ENCODE results near the gene ICE2.
A peak's percentile ranks its signal among the peaks of the same experiment; 100 is the strongest.

The ICE2 gene

DNA sequence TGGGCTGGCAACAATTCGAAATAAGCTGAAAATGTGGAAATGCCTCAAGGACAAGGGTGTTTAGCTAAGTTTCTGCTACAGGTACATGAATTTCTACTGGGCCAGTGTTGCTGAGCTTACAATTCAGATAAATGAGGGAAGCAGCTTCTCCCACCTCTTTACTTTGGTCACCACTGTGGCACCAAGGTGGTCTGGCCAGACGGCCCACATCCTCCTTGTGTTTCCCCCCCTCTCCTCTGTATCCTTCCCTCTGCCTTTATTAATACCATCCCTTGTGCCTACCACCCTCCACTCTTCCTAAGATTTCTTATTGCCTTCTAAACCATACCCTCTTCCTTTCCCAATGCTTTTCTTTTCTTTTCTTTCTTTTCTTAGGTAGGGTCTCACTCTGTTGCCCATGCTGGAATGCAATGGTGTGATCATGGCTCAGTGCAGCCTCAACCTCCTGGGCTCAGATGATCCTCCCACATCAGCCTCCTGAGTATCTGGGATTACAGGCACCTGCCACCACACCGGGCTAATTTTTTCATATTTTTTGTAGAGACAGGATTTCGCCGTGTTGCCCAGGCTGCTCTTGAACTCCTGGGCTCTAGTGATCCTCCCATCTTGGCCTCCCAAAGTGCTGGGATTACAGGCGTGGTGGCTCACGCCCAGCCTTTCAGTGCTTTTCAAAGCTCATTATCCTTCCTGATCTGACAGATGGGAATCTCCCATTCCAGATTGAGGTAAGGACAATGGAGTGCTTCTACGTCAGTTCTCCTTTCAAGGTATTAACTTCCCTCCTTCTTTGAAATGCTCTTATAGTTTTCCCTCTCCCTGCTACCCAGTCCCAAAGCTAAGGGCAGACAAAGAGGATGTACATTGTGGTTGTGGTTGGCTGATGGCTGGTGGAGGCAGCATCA lies 95.9 kb downstream of the ICE2 start:
- TF ChIP-seq, protein P1, sequence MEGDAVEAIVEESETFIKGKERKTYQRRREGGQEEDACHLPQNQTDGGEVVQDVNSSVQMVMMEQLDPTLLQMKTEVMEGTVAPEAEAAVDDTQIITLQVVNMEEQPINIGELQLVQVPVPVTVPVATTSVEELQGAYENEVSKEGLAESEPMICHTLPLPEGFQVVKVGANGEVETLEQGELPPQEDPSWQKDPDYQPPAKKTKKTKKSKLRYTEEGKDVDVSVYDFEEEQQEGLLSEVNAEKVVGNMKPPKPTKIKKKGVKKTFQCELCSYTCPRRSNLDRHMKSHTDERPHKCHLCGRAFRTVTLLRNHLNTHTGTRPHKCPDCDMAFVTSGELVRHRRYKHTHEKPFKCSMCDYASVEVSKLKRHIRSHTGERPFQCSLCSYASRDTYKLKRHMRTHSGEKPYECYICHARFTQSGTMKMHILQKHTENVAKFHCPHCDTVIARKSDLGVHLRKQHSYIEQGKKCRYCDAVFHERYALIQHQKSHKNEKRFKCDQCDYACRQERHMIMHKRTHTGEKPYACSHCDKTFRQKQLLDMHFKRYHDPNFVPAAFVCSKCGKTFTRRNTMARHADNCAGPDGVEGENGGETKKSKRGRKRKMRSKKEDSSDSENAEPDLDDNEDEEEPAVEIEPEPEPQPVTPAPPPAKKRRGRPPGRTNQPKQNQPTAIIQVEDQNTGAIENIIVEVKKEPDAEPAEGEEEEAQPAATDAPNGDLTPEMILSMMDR (IDR thresholded peaks at IDR 0.05; ENCODE audit: poor library complexity, severe bottlenecking) = no peak
- Histone ChIP-seq H3K27me3 (ENCODE audit: insufficient read depth, poor library complexity, severe bottlenecking) (no peaks in the 10 kb centered on the region), H3K4me3 (ENCODE audit: severe bottlenecking) (no peak overlapping the region), H3K4me1 (ENCODE audit: insufficient read depth, poor library complexity, severe bottlenecking) (peaks cover 100% of the 10 kb centered on the region), H3K36me3 (ENCODE audit: low read depth) (peaks cover 100% of the 10 kb centered on the region), H3K27ac (ENCODE audit: poor library complexity, severe bottlenecking) (peak overlapping the region; percentile 99), H3K9me3 (ENCODE audit: severe bottlenecking) (no peaks in the 10 kb centered on the region)
- no peak for DNase-seq (ENCODE audit: low spot score)
- no peak for ATAC-seq (ENCODE audit: low read depth)

DNA sequence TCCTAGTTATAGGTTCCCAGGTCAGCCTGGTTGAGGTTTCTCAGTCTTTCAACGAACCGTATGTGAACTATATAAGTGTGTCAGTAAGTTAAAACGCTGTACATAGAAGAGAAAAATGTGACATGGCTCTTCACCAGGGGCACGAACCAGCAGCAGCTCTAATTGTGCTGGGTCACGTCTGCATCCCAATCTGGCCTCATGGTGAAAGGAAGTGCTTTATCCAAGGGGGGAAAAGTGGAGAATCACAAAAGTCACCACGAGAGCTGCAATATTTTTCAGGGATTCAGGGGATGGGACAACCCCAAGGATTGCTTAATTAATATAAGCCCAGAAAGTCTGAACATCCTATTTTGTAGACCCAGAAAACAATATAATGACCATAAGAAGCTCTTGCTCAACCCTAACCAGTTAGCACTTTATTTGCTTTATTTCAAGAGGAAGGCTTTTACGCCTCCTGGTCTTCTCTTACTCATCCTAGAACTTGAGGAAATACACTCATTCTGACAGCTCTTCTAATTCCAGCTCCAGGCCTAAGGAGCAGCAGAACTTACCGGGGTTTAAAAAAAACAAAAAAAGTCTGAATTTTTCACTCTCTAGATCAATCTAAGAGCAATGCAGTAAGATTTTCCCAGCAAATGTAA lies 97.7 kb downstream of the ICE2 start:
- H3K27ac ChIP-seq (ENCODE audit: poor library complexity, severe bottlenecking) = peak overlapping the region; percentile 99
- TF ChIP-seq, protein P1 (IDR thresholded peaks at IDR 0.05; ENCODE audit: poor library complexity, severe bottlenecking) = no peak
- peak; percentile 12; the same call in 2 of the 3 replicates for ATAC-seq (ENCODE audit: low read depth)
- H3K9me3 ChIP-seq (ENCODE audit: severe bottlenecking) = no peaks in the 10 kb centered on the region
- H3K4me1 ChIP-seq (ENCODE audit: insufficient read depth, poor library complexity, severe bottlenecking) = peaks cover 100% of the 10 kb centered on the region
- DNase-seq (ENCODE audit: low spot score) = no peak
- no peaks in the 10 kb centered on the region for H3K27me3 ChIP-seq (ENCODE audit: insufficient read depth, poor library complexity, severe bottlenecking)
- peaks cover 100% of the 10 kb centered on the region for H3K36me3 ChIP-seq (ENCODE audit: low read depth)
- H3K4me3 ChIP-seq (ENCODE audit: severe bottlenecking) = no peak overlapping the region

DNA sequence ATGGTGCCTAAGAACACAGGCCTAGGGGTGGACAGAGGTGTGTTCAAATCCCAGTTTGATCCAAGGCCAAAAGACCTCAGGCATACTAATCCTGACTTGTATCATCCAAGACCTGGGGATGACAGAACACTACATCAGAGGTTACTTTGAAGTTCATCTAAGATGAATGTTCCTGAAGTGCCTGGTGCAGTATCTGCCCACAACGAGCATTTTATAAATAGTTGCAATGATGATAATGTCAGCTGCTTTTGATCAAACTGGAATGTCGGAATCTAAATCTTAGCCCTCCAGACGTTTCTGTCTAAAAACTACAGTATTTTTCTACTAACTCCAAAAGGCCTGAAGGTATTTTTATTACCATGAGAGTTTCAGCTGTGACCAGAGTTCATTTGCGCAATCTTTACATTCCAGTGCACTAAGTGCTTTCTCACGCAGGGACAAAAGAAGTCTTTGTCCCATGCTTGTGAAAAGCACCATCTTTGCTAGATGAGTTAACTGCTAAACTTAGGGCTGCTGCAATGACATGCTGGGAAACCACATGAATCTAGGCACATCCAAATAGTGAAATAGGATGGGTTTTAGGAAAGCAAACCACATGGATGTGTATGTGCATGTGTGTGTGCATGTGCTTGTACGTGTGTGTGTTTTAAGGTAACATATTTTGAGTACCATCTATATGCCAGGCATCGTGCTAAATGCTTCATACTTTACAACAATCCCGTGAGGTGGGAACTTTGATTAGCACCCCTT lies 99.2 kb downstream of the ICE2 start:
- Histone ChIP-seq H3K27me3 (ENCODE audit: insufficient read depth, poor library complexity, severe bottlenecking) (no peaks in the 10 kb centered on the region), H3K9me3 (ENCODE audit: severe bottlenecking) (no peaks in the 10 kb centered on the region), H3K36me3 (ENCODE audit: low read depth) (peaks cover 98% of the 10 kb centered on the region), H3K4me3 (ENCODE audit: severe bottlenecking) (no peak overlapping the region), H3K4me1 (ENCODE audit: insufficient read depth, poor library complexity, severe bottlenecking) (peaks cover 99% of the 10 kb centered on the region), H3K27ac (ENCODE audit: poor library complexity, severe bottlenecking) (peak overlapping the region; percentile 99)
- DNase-seq (ENCODE audit: low spot score) = no peak
- ATAC-seq (ENCODE audit: low read depth) = peak; percentile 42
- TF ChIP-seq, protein P1 (IDR thresholded peaks at IDR 0.05; ENCODE audit: poor library complexity, severe bottlenecking) = no peak

DNA sequence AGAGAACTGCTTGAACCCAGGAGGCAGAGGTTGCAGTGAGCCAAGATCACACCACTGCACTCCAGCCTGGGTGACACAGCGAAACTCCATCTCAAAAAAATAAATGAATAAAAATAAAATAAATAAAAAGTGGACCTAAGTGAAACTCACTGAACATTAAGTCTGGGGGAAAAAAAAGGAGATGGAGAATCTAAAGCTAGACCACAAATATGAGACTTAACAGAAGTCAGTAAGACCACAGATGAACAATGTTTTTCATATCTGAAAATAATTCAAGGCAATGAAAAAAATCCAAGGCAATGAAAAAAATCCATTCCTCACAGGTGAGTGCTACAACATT lies 99.8 kb downstream of the ICE2 start:
- no peaks in the 10 kb centered on the region for H3K9me3 ChIP-seq (ENCODE audit: severe bottlenecking)
- H3K4me3 ChIP-seq (ENCODE audit: severe bottlenecking) = no peak overlapping the region
- ATAC-seq (ENCODE audit: low read depth) (no peak), DNase-seq (ENCODE audit: low spot score) (no peak)
- peak overlapping the region; percentile 99 for H3K27ac ChIP-seq (ENCODE audit: poor library complexity, severe bottlenecking)
- peaks cover 97% of the 10 kb centered on the region for H3K36me3 ChIP-seq (ENCODE audit: low read depth)
- no peaks in the 10 kb centered on the region for H3K27me3 ChIP-seq (ENCODE audit: insufficient read depth, poor library complexity, severe bottlenecking)
- H3K4me1 ChIP-seq (ENCODE audit: insufficient read depth, poor library complexity, severe bottlenecking) = peaks cover 97% of the 10 kb centered on the region
- TF ChIP-seq, protein P1 (IDR thresholded peaks at IDR 0.05; ENCODE audit: poor library complexity, severe bottlenecking) = no peak

Data from RWPE2 (cell line).